ENCODE results near the gene CORO6. TPM values are rescaled to one million over a fixed set of nuclear protein-coding genes. Genes with fewer than 3 reads are reported as not detected.

The CORO6 gene
- total RNA-seq, 4 donors from 2014 or later = 12.2 to 37.4 (median 13.9) TPM

DNA sequence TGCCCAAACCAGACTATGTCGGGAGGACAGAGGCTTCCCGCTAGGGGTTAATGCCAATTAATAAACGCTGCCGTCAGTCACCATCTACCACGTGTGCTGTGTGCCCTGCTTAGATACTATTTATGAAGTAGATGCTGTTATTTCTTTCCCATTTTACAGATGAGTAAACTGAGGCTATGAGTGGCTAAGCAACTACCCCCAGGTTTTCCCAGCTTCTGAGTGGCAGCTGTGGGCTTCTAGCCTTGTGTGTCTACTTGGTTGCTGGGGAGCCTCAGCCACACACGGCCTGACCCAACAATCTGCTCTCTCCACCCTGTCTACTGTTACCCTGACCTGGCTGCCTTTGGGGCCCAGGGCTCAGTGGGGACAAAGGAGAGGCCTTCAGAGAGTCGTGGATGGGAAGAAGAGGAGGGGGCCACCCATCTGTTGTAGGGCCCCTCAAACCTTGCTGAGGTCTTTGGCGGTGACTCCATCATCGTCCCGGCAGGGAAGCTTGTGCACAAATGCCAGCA is 40.4 kb downstream of the CORO6 start:
- no peak overlapping the region for H3K4me3 ChIP-seq
- no peak overlapping the region for H3K27ac ChIP-seq
- DNase-seq = no peak
- H3K9me3 ChIP-seq = no peaks in the 10 kb centered on the region
- H3K27me3 ChIP-seq = no peaks in the 10 kb centered on the region
- in situ Hi-C loops (cut with MboI; ENCODE audit: low pct_ligation_motif_present in 1 of 4, low pct_unique_long_range_greater_than_20kb in 1 of 4, low sequenced_read_pairs in 3 of 4) (no loop called here), intact Hi-C loops (cut with DNase I; ENCODE audit: low total_unique reads) (no loop called here)
- WGBS, 2 donors (ENCODE audit: low coverage in 1 of 2) = 81% methylated on average over 9 of the region's 10 CpGs; no CpG with 5 or more reads in 1 of the 2 donors
- no peaks in the 10 kb centered on the region for H3K36me3 ChIP-seq
- TF ChIP-seq POLR2A (IDR thresholded peaks at IDR 0.05) = no peak
- no peak for TF ChIP-seq EP300 (IDR thresholded peaks at IDR 0.05; ENCODE audit: low read depth)
- TF ChIP-seq, protein P1, sequence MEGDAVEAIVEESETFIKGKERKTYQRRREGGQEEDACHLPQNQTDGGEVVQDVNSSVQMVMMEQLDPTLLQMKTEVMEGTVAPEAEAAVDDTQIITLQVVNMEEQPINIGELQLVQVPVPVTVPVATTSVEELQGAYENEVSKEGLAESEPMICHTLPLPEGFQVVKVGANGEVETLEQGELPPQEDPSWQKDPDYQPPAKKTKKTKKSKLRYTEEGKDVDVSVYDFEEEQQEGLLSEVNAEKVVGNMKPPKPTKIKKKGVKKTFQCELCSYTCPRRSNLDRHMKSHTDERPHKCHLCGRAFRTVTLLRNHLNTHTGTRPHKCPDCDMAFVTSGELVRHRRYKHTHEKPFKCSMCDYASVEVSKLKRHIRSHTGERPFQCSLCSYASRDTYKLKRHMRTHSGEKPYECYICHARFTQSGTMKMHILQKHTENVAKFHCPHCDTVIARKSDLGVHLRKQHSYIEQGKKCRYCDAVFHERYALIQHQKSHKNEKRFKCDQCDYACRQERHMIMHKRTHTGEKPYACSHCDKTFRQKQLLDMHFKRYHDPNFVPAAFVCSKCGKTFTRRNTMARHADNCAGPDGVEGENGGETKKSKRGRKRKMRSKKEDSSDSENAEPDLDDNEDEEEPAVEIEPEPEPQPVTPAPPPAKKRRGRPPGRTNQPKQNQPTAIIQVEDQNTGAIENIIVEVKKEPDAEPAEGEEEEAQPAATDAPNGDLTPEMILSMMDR (IDR thresholded peaks at IDR 0.05) = no peak
- TF ChIP-seq POLR2AphosphoS5 (IDR thresholded peaks at IDR 0.05) = no peak
- peaks cover under 1 to 15% (median 6%) of the 10 kb centered on the region in 4 donors for H3K4me1 ChIP-seq

DNA sequence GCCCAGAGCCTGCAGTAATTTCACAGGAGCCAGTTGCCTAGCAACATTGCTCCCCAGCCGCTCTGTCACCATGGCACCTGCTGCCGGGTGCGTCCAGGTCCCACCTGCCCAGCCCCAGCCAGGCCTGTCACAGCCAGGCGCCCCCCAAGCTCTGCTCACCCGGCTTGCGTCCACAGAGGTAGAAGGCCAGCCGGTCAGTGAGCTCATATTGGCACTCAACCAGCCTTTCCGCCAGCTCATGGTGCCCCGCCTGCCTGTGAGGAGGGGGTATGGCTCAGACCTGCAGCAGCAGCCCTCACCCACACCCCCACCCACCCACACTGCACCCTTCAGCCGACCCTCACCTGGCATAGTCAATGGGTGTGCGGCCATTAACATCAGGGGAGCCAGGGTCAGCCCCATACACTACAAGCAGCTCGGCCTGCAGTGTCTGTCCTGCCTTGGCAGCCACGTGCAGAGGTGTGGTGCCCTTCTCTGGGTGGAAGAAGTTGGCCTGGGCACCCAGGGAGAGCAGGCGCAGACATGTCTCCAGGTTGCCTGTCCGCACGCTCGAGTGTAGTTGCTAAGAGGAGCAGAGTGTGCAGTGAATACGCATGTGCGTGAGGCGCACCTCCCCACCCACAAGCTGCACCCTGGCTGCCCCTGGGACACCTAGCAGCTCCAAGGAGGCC is 41.0 kb downstream of the CORO6 start:
- 86% methylated on average over 13 of the region's 20 CpGs; no CpG with 5 or more reads in 1 of the 2 donors for WGBS, 2 donors (ENCODE audit: low coverage in 1 of 2)
- intact Hi-C loops (cut with DNase I; ENCODE audit: low total_unique reads) (no loop called here), in situ Hi-C loops (cut with MboI; ENCODE audit: low pct_ligation_motif_present in 1 of 4, low pct_unique_long_range_greater_than_20kb in 1 of 4, low sequenced_read_pairs in 3 of 4) (no loop called here)

DNA sequence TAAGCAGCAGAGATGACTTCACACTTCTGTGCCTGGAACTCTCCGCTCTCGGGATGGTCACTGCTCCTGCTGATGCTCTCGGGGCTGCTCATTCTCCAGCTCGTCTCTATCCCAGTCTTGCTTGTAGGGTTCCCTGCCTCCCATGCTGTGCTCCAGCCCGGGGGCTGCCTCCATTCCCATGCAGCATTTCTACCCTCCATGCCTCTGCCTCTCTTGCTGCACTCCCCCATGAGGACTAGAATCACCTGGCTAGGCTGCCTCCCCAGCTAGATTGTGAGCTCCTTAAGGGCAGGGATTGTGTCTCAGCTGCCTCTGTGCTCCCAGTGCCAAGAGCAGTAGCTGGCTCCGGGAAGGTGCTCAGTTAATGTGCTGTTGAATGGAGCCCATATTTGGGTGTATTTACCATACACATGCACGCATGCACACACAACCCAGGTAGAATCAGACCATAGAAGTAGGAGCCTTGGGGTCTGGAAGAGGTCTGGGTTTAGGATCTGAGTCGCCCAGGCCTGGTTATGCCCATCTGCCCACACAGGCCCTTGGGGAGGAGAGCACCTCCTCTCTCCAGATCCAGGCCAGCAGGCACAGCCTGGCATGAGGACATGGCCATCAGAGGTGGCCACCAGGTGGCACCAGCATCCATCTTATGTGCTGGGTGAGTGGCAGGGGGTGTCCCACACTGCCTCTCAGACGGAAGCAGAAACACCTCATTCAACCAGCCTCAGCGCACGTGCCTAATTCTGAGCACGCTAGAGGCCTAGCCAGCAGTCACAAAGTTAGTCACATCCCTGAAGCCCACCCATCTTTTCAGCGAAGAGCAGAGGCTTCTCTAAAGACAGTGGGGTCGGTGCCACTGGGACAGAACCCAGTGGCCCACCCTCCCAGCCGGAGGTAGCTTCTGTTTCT is 42.6 kb downstream of the CORO6 start:
- in situ Hi-C loops (cut with MboI; ENCODE audit: low pct_ligation_motif_present in 1 of 4, low pct_unique_long_range_greater_than_20kb in 1 of 4, low sequenced_read_pairs in 3 of 4) = no loop called here
- 60 to 66% methylated on average over 2 to 15 of the region's 15 CpGs for WGBS, 2 donors (ENCODE audit: low coverage in 1 of 2)
- Histone ChIP-seq H3K27ac (peak overlapping the region in 1 of 4 donors; percentile 12), H3K4me3 (no peak overlapping the region), H3K9me3 (no peaks in the 10 kb centered on the region), H3K4me1 (peaks cover 0 to 10% (median 5%) of the 10 kb centered on the region in 4 donors), H3K27me3 (no peaks in the 10 kb centered on the region), H3K36me3 (peaks cover 0 to 12% (median 4%) of the 10 kb centered on the region in 4 donors)
- DNase-seq = peak; percentile 88
- intact Hi-C loops (cut with DNase I; ENCODE audit: low total_unique reads) = no loop called here
- no peak for TF ChIP-seq EP300 (IDR thresholded peaks at IDR 0.05; ENCODE audit: low read depth)
- TF ChIP-seq POLR2A (IDR thresholded peaks at IDR 0.05) = no peak
- no peak for TF ChIP-seq POLR2AphosphoS5 (IDR thresholded peaks at IDR 0.05)
- TF ChIP-seq, protein P1 (IDR thresholded peaks at IDR 0.05) = peak; percentile 87 to 93 (median 89)

More for the DNA sequence above, 41.0 kb downstream of the CORO6 start:
- Histone ChIP-seq H3K4me3 (no peak overlapping the region), H3K27ac (no peak overlapping the region), H3K4me1 (peaks cover 0 to 11% (median 5%) of the 10 kb centered on the region in 4 donors), H3K27me3 (no peaks in the 10 kb centered on the region), H3K9me3 (no peaks in the 10 kb centered on the region), H3K36me3 (no peaks in the 10 kb centered on the region)
- DNase-seq = no peak
- TF ChIP-seq EP300 (IDR thresholded peaks at IDR 0.05; ENCODE audit: low read depth) (no peak), POLR2A (IDR thresholded peaks at IDR 0.05) (no peak), POLR2AphosphoS5 (IDR thresholded peaks at IDR 0.05) (no peak)
- TF ChIP-seq, protein P1 (IDR thresholded peaks at IDR 0.05) = no peak

All from transverse colon (tissue), 4 donors.